ENCODE measurements around the gene NTSR1. TPM values are rescaled to one million over a fixed set of nuclear protein-coding genes. Genes with fewer than 3 reads are reported as not detected.

NTSR1 gene
- total RNA-seq, 1 donor from 2014 or later: not detected

DNA sequence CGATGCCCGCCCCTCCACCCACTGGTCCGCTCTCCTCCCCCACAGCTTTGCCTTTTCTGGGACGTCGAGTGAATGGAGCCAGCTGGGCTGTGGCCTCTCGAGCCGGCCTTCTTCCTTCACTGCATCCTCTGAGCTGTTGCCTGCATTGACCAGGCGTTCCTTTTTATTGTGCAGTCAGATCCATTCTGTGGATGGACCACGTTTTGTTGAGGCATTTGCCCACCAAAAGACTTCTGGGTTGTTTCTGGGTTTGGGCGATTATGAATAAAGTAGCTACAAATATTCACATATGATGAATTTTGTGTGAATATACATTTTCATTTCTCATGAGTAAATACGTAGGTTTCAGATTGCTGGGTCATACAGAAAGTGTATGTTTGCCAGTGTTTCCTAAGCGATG, 9.9 kb downstream of the NTSR1 start:
- TF ChIP-seq, protein P1, sequence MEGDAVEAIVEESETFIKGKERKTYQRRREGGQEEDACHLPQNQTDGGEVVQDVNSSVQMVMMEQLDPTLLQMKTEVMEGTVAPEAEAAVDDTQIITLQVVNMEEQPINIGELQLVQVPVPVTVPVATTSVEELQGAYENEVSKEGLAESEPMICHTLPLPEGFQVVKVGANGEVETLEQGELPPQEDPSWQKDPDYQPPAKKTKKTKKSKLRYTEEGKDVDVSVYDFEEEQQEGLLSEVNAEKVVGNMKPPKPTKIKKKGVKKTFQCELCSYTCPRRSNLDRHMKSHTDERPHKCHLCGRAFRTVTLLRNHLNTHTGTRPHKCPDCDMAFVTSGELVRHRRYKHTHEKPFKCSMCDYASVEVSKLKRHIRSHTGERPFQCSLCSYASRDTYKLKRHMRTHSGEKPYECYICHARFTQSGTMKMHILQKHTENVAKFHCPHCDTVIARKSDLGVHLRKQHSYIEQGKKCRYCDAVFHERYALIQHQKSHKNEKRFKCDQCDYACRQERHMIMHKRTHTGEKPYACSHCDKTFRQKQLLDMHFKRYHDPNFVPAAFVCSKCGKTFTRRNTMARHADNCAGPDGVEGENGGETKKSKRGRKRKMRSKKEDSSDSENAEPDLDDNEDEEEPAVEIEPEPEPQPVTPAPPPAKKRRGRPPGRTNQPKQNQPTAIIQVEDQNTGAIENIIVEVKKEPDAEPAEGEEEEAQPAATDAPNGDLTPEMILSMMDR (conservative IDR thresholded peaks at IDR 0.05): no peak
- Mint-ChIP-seq H3K9me3 (peaks cover 14% of the 10 kb centered on the region), H3K36me3 (ENCODE audit: low read depth) (peaks cover 14% of the 10 kb centered on the region), H3K4me3 (no peak overlapping the region), H3K4me1 (no peaks in the 10 kb centered on the region), H3K27me3 (ENCODE audit: low read depth) (peaks cover 40% of the 10 kb centered on the region), H3K27ac (ENCODE audit: unreplicated experiment) (no peak overlapping the region)
- DNase-seq (ENCODE audit: low read depth, low spot score): no peak

DNA sequence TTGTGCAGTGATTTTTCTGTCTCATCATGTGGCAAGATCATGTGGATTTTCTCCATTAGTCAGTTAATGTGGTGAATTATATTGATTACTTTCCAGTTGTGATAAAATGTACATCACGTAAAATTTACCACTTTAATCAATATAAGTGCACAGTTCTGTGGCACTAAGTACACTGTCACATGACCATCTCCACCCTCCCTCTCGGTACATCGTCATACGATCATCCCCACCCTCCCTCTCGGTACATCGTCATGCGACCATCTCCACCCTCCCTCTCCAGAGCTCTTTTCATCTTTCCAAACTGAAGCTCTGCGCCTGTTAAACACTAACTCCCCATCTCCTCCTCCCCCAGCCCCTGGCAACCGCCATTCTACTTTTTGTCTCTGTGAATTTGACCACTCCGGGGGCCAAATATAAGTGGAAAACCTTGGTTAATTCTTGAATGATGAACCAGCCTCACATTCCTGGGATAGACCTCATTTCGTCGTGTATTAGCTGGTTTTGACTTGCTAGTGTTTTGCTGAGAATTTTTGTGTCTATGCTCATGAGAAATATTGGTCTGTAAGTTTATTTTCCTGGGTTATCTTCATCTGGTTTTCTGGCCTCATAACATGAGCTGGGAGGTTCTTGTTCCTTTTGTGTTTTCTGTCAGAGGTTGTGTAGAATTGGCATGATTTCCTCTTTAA, 10.8 kb downstream of the NTSR1 start:
- Mint-ChIP-seq H3K27me3 (ENCODE audit: low read depth) (peaks cover 36% of the 10 kb centered on the region), H3K4me3 (no peak overlapping the region), H3K36me3 (ENCODE audit: low read depth) (peaks cover 14% of the 10 kb centered on the region), H3K4me1 (no peaks in the 10 kb centered on the region), H3K9me3 (peaks cover 14% of the 10 kb centered on the region), H3K27ac (ENCODE audit: unreplicated experiment) (no peak overlapping the region)
- TF ChIP-seq, protein P1 (conservative IDR thresholded peaks at IDR 0.05): no peak
- no peak for DNase-seq (ENCODE audit: low read depth, low spot score)

DNA sequence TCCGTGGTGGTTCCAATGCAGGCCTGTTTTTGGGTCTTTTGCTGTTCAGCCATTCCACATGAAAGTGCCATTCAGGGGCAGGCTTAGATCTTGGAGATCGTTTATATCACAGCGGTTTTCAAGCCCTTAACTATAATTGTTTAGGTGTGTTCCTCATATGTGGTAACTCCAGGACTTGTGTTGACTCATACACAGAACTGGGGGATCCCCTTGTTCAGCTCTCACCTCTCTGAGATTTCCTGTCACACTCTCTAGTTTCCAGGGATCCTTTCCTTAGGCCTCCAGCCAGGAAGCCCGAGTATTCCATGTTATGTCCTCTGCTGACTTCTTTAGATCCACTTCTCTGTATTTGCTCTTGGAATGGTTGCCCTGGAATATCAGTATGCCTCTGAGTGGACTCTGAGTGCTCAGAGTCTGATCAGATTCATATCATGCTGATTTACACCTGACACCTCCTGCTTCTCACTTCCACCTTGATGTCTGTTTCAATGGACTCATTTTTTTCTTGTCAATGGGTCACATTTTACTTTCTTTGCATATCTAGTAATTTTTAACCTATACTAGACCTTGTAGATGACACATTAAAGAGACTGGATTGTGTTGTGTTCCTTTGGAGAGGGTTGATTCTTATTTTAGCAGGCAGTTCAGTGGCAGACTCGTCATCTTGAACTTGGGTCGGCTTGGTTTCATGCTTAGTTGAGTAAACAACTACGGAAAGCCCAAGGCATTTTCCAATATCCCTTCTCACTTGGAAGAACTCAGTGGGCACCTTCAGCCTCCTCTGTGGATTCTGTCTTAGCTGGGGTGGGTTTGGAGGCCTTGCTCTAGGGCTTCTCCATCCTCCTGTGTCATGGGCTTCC, 13.1 kb downstream of the NTSR1 start:
- H3K27ac Mint-ChIP-seq (ENCODE audit: unreplicated experiment): no peak overlapping the region
- H3K4me3 Mint-ChIP-seq: no peak overlapping the region
- H3K27me3 Mint-ChIP-seq (ENCODE audit: low read depth): peaks cover 27% of the 10 kb centered on the region
- H3K9me3 Mint-ChIP-seq: peaks cover 14% of the 10 kb centered on the region
- H3K36me3 Mint-ChIP-seq (ENCODE audit: low read depth): peaks cover 14% of the 10 kb centered on the region
- no peaks in the 10 kb centered on the region for H3K4me1 Mint-ChIP-seq
- DNase-seq (ENCODE audit: low read depth, low spot score): no peak
- TF ChIP-seq, protein P1 (conservative IDR thresholded peaks at IDR 0.05): no peak

- Mint-ChIP-seq H3K27ac (ENCODE audit: unreplicated experiment) (no peak overlapping the region), H3K4me3 (no peak overlapping the region), H3K9me3 (peaks cover 14% of the 10 kb centered on the region), H3K4me1 (no peaks in the 10 kb centered on the region), H3K27me3 (ENCODE audit: low read depth) (peaks cover 25% of the 10 kb centered on the region), H3K36me3 (ENCODE audit: low read depth) (peaks cover 14% of the 10 kb centered on the region)
- no peak for DNase-seq (ENCODE audit: low read depth, low spot score)
- TF ChIP-seq, protein P1 (conservative IDR thresholded peaks at IDR 0.05): no peak
Measured at GRCh38 chr20:62722627-62723026, 14.0 kb downstream of the NTSR1 start.

DNA sequence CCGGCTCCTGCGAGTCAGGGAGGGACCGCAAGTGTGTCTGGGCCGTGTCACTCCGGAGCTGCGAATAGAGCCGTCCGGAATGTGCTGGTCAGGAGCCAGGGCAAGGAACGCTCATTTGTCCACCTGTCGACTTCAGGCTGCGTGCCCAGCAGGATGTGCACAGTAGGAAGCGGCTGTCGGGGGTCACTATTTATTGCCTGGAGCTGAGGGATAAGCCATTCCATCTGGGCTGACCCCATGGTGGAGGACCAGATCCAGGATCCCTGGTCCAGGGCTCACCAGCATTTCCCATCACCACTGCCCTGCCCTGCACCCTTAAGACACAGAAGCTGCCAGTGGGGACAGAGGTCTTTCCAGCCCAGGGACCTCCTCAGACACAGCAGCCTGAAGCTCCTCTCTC, 14.7 kb downstream of the NTSR1 start:
- H3K4me3 Mint-ChIP-seq: no peak overlapping the region
- H3K9me3 Mint-ChIP-seq: peaks cover 14% of the 10 kb centered on the region
- peaks cover 14% of the 10 kb centered on the region for H3K36me3 Mint-ChIP-seq (ENCODE audit: low read depth)
- TF ChIP-seq, protein P1 (conservative IDR thresholded peaks at IDR 0.05): no peak
- H3K4me1 Mint-ChIP-seq: no peaks in the 10 kb centered on the region
- peaks cover 24% of the 10 kb centered on the region for H3K27me3 Mint-ChIP-seq (ENCODE audit: low read depth)
- H3K27ac Mint-ChIP-seq (ENCODE audit: unreplicated experiment): no peak overlapping the region
- DNase-seq (ENCODE audit: low read depth, low spot score): no peak
